Lung (tissue), 12 donors: Measurements from ENCODE around the gene MYO10. TPM values are rescaled to one million over a fixed set of nuclear protein-coding genes. Genes with fewer than 3 reads are reported as not detected.

ENCODE experiments used
- ATAC-seq: fragments of 200-7000 bp; cut with Tn5 transposase; one replicate; pipeline ENCODE4 v1.9.1; 2020; ENCODE audit warnings: moderate number of reproducible peaks; ENCODE audit not compliant: insufficient read depth, low FRiP score
- DNase-seq, 3 donors: peaks; one replicate each; pipeline ENCODE4 v3.0.0-alpha.2; 2013 to 2017
- H3K27ac ChIP-seq, 2 donors: one replicate each; pipeline ENCODE4 v1.5.1; 2013; ENCODE audit warnings: mild to moderate bottlenecking in 2 of 2, moderate library complexity in 2 of 2, control low read depth in 1 of 2, inconsistent platforms in 1 of 2, low read depth in 1 of 2, low read length in 1 of 2
- H3K27me3 ChIP-seq, 3 donors: one replicate each; pipeline ENCODE4 v1.5.1; 2013; ENCODE audit warnings: low read length in 2 of 3; ENCODE audit not compliant: control insufficient read depth in 3 of 3, insufficient read depth in 3 of 3
- H3K36me3 ChIP-seq, 4 donors: one replicate each; pipeline ENCODE4 v1.5.1; 2013; ENCODE audit warnings: low read length in 4 of 4, mild to moderate bottlenecking in 1 of 4, moderate library complexity in 1 of 4; ENCODE audit not compliant: control insufficient read depth in 4 of 4, insufficient read depth in 4 of 4
- H3K4me1 ChIP-seq, 5 donors: one replicate each; pipeline ENCODE4 v1.5.1; 2013; ENCODE audit warnings: low read length in 5 of 5, mild to moderate bottlenecking in 2 of 5, moderate library complexity in 1 of 5; ENCODE audit not compliant: control insufficient read depth in 5 of 5, insufficient read depth in 5 of 5
- H3K4me3 ChIP-seq: one replicate; pipeline ENCODE4 v1.5.1; 2013; ENCODE audit warnings: mild to moderate bottlenecking, control low read depth, moderate library complexity
- H3K9ac ChIP-seq, 2 donors: one replicate each; pipeline ENCODE4 v1.5.1; 2013; ENCODE audit warnings: low read length in 2 of 2, control low read depth in 1 of 2; ENCODE audit not compliant: insufficient read depth in 1 of 2
- H3K9me3 ChIP-seq, 4 donors: one replicate each; pipeline ENCODE4 v1.5.1; 2013; ENCODE audit warnings: low read length in 3 of 4, mild to moderate bottlenecking in 1 of 4, moderate library complexity in 1 of 4; ENCODE audit not compliant: control insufficient read depth in 4 of 4, insufficient read depth in 3 of 4
- CTCF ChIP-seq: IDR thresholded peaks from 2 replicates; pipeline ENCODE4 v1.5.1; 2012; ENCODE audit warnings: mild to moderate bottlenecking; ENCODE audit errors: control extremely low read depth, extremely low read depth
- WGBS, 2 donors: extraction: QIAGEN DNeasy Blood & Tissue Kit; methylation state at CpG; one replicate each; pipeline ENCODE4 v1.1.7; 2013; 5-methylcytosine and 5-hydroxymethylcytosine counted together
- polyA plus RNA-seq, 2 donors: library from polyadenylated mRNA; stranded (reverse); fragments of 200-250 nt; gene quantifications; one replicate each; pipeline ENCODE4 v1.2.1, GENCODE V29; 2013
- total RNA-seq, 2 donors: library from RNA; depleted of rRNA in 1 of 2; stranded (reverse); fragments of >200 nt in 1 of 2; gene quantifications; one replicate each; pipeline ENCODE4 v1.2.1, GENCODE V29; 2014 to 2021
- donor health status: control.
- donor health status: control.
- donor health status: Bipolar disorder and iron deficiency.
- donor health status: healthy.
- donor health status: DM: yes; HTN: yes; CAD: no.

MYO10 gene
- total and polyA plus RNA-seq, 4 donors, result 10.6 to 71.5 (median 28.2) TPM

GRCh38 chr5:16907270-16907669, 28.8 kb downstream of the MYO10 start:
- Histone ChIP-seq H3K27ac (no peak overlapping the region), H3K4me1 (peaks cover 0 to 18% (median 14%) of the 10 kb centered on the region in 5 donors), H3K27me3 (no peaks in the 10 kb centered on the region), H3K9ac (no peak overlapping the region), H3K9me3 (no peaks in the 10 kb centered on the region), H3K4me3 (no peak overlapping the region), H3K36me3 (peaks cover 0 to 4% (median under 1%) of the 10 kb centered on the region in 4 donors)
- no peak for DNase-seq
- ATAC-seq, result no peak
- no peak for TF ChIP-seq CTCF
- 51 to 64% methylated on average over 4 of the region's 4 CpGs for WGBS, 2 donors

- DNase-seq, result no peak
- no peaks in the 10 kb centered on the region for H3K27me3 ChIP-seq
- no peak overlapping the region for H3K4me3 ChIP-seq
- no peaks in the 10 kb centered on the region for H3K9me3 ChIP-seq
- H3K9ac ChIP-seq, result no peak overlapping the region
- 78 to 86% methylated on average over 4 of the region's 4 CpGs for WGBS, 2 donors
- H3K36me3 ChIP-seq, result peaks cover 0 to 4% (median 0%) of the 10 kb centered on the region in 4 donors
- no peak for ATAC-seq
- no peak for TF ChIP-seq CTCF
- H3K27ac ChIP-seq, result no peak overlapping the region
- H3K4me1 ChIP-seq, result peaks cover 0 to 19% (median 11%) of the 10 kb centered on the region in 5 donors
Observed at GRCh38 chr5:16906255-16906654, 29.8 kb downstream of the MYO10 start.

- H3K27me3 ChIP-seq, result no peaks in the 10 kb centered on the region
- no peak for TF ChIP-seq CTCF
- peaks cover 0 to 4% (median 0%) of the 10 kb centered on the region in 4 donors for H3K36me3 ChIP-seq
- no peak for DNase-seq
- no peak for ATAC-seq
- no peak overlapping the region for H3K27ac ChIP-seq
- WGBS, 2 donors, result 79 to 86% methylated on average over 7 of the region's 7 CpGs
- peaks cover 0 to 22% (median 14%) of the 10 kb centered on the region in 5 donors for H3K4me1 ChIP-seq
- H3K9ac ChIP-seq, result no peak overlapping the region
- H3K4me3 ChIP-seq, result no peak overlapping the region
- no peaks in the 10 kb centered on the region for H3K9me3 ChIP-seq
Observed at GRCh38 chr5:16903480-16904300, 32.4 kb downstream of the MYO10 start.
